HCT116 (cell line): ENCODE measurements around the gene KRTCAP2. TPM values are rescaled to one million over a fixed set of nuclear protein-coding genes. Genes with fewer than 3 reads are reported as not detected.

Source experiments
- ATAC-seq: fragments of 200-7000 bp; cut with Tn5 transposase; 2 replicates; pipeline ENCODE4 v1.9.1; 2020; ENCODE audit warnings: mild to moderate bottlenecking, moderate library complexity
- BruUV-seq: library from RNA; stranded (reverse); fragments of 400-500 nt; replicated peaks from 2 replicates; lab custom pipeline; 2021; lab: Mats Ljungman, UMichigan
- CTCF ChIA-PET: fragments of 300-600 bp; sonication (Branson Sonifier 250); formaldehyde crosslinking; loops from one replicate; lab custom pipeline; 2021; ENCODE audit warnings: antibody characterized with exemption; lab: Charles Lee
- POLR2A ChIA-PET: fragments of 300-600, 350-600 bp; sonication (Branson Sonifier 250); formaldehyde crosslinking; loops from one replicate; lab custom pipeline; 2021; ENCODE audit warnings: antibody characterized with exemption; lab: Charles Lee
- RAD21 ChIA-PET, 2 experiments: fragments of 300-600 bp; sonication (Branson Sonifier 250); formaldehyde crosslinking; loops; one replicate each; lab custom pipeline; 2023; ENCODE audit warnings: low total read pairs in 2 of 2; ENCODE audit not compliant: uncharacterized antibody in 2 of 2, unreplicated experiment in 2 of 2, low non-redundant PET in 1 of 2; lab: Charles Lee
- DNase-seq: peaks from one replicate; pipeline ENCODE4 v3.0.0-alpha.2; 2010; ENCODE audit warnings: low read depth, low spot score
- H2AFZ ChIP-seq: fragments of 200-600 bp; shearing (Covaris generic), sonication (generic); 2 replicates; pipeline ENCODE4 v1.6.1; 2017; ENCODE audit warnings: low read depth, mixed run types, mixed read lengths, antibody characterized with exemption, low read length; ENCODE audit not compliant: poor library complexity, severe bottlenecking
- H3K27ac ChIP-seq: 2 replicates; pipeline ENCODE4 v1.5.1; 2012; ENCODE audit warnings: low read depth, low read length
- H3K27me3 ChIP-seq: fragments of 200-600 bp; sonication (generic); 2 replicates; pipeline ENCODE4 v1.6.1; 2016; ENCODE audit warnings: mixed run types, low read length, mixed read lengths; ENCODE audit not compliant: insufficient read depth
- H3K36me3 ChIP-seq, 2 experiments: fragments of 200-500 bp in 1 of 2; fragments of 200-600 bp in 1 of 2; sonication (Bioruptor generic) in 1 of 2; sonication (generic) in 1 of 2; 2 replicates each; pipeline versions ENCODE4 v1.5.1 to v1.6.1; 2014 to 2016; ENCODE audit warnings: low read length in 2 of 2, inconsistent platforms in 1 of 2, mixed read lengths in 1 of 2, mixed run types in 1 of 2; ENCODE audit not compliant: insufficient read depth in 2 of 2, control insufficient read depth in 1 of 2
- H3K4me1 ChIP-seq, 2 experiments: fragments of 200-600 bp in 1 of 2; sonication (generic) in 1 of 2; 2 replicates each; pipeline versions ENCODE4 v1.5.1 to v1.6.1; 2012 to 2017; ENCODE audit warnings: low read length in 2 of 2, inconsistent platforms in 1 of 2, mild to moderate bottlenecking in 1 of 2, mixed read lengths in 1 of 2, mixed run types in 1 of 2, moderate library complexity in 1 of 2; ENCODE audit not compliant: insufficient read depth in 2 of 2, control insufficient read depth in 1 of 2
- H3K4me2 ChIP-seq: fragments of 200-600 bp; sonication (generic); 2 replicates; pipeline ENCODE4 v1.6.1; 2017; ENCODE audit warnings: mixed run types, low read length, mixed read lengths
- H3K4me3 ChIP-seq, 2 experiments: fragments of 200-600 bp in 1 of 2; sonication (generic) in 1 of 2; replicated peaks in 1 of 2; 2 replicates each; pipeline ENCODE4 v1.5.1; 2011 to 2016; ENCODE audit warnings: low read length in 2 of 2, control low read depth in 1 of 2, low read depth in 1 of 2, mild to moderate bottlenecking in 1 of 2, mixed read lengths in 1 of 2, mixed run types in 1 of 2
- H3K79me2 ChIP-seq: fragments of 200-600 bp; sonication (generic); 2 replicates; pipeline ENCODE4 v1.6.1; 2017; ENCODE audit warnings: mild to moderate bottlenecking, mixed run types, low read length, moderate library complexity, mixed read lengths; ENCODE audit not compliant: insufficient read depth
- H3K9ac ChIP-seq: fragments of 200-600 bp; sonication (generic); 2 replicates; pipeline ENCODE4 v1.6.1; 2016; ENCODE audit warnings: low read length, mixed read lengths
- H3K9me2 ChIP-seq: fragments of 200-600 bp; sonication (generic), shearing (Covaris generic); 2 replicates; pipeline ENCODE4 v1.6.1; 2017; ENCODE audit warnings: mixed run types, mild to moderate bottlenecking, moderate library complexity; ENCODE audit not compliant: insufficient read depth
- H3K9me3 ChIP-seq, 2 experiments: fragments of 200-500 bp in 1 of 2; fragments of 200-600 bp in 1 of 2; sonication (Bioruptor generic) in 1 of 2; sonication (generic) in 1 of 2; 2 replicates each; pipeline ENCODE4 v1.6.1; 2014 to 2017; ENCODE audit warnings: low read length in 2 of 2, mixed read lengths in 2 of 2, inconsistent platforms in 1 of 2, low read depth in 1 of 2, mild to moderate bottlenecking in 1 of 2, mixed run types in 1 of 2, moderate library complexity in 1 of 2; ENCODE audit not compliant: control insufficient read depth in 1 of 2, insufficient read depth in 1 of 2
- H4K20me1 ChIP-seq: fragments of 200-600 bp; sonication (generic), shearing (Covaris generic); 2 replicates; pipeline ENCODE4 v1.6.1; 2017; ENCODE audit warnings: mixed run types, mild to moderate bottlenecking, moderate library complexity; ENCODE audit not compliant: insufficient read depth
- CBX3 ChIP-seq: IDR thresholded peaks from 2 replicates; pipeline ENCODE4 v1.6.1; 2012; ENCODE audit warnings: low read depth
- EGR1 ChIP-seq: IDR thresholded peaks from 2 replicates; pipeline ENCODE4 v1.6.1; 2012; ENCODE audit warnings: low read depth
- MAX ChIP-seq: IDR thresholded peaks from 2 replicates; pipeline ENCODE4 v1.6.1; 2012
- POLR2A ChIP-seq: IDR thresholded peaks from 2 replicates; pipeline ENCODE4 v1.7.0; 2011; ENCODE audit warnings: borderline replicate concordance; ENCODE audit not compliant: insufficient read depth, insufficient read length; ENCODE audit errors: extremely low read depth
- RAD21 ChIP-seq: IDR thresholded peaks from 2 replicates; pipeline ENCODE4 v1.6.1; 2012; ENCODE audit warnings: low read depth, mild to moderate bottlenecking
- TCF7L2 ChIP-seq: IDR thresholded peaks from 2 replicates; pipeline ENCODE4 v1.7.0; 2011; ENCODE audit warnings: borderline replicate concordance, inconsistent platforms; ENCODE audit not compliant: insufficient read depth, insufficient read length; ENCODE audit errors: extremely low read depth
- ZBTB33 ChIP-seq: IDR thresholded peaks from 2 replicates; pipeline ENCODE4 v1.6.1; 2011; ENCODE audit warnings: mild to moderate bottlenecking, low read length, moderate library complexity; ENCODE audit not compliant: insufficient replicate concordance; ENCODE audit errors: extremely low read depth
- ZFX ChIP-seq: fragments of 450-650 bp; IDR thresholded peaks from 2 replicates; pipeline ENCODE4 v1.6.1; 2017
- ZNF274 ChIP-seq: fragments of 200-500 bp; sonication (Bioruptor generic); IDR thresholded peaks from 2 replicates; pipeline ENCODE4 v1.6.1; 2014; ENCODE audit warnings: mild to moderate bottlenecking, low read depth, low read length, inconsistent platforms
- intact Hi-C: fragments of 100-400 bp; cut with micrococcal nuclease; formaldehyde crosslinking; loops from 2 replicates; pipeline ENCODE4 v1.10.0; 2022
- total RNA-seq: library from RNA; stranded (reverse); gene quantifications from one replicate; pipeline ENCODE4 v1.2.1, GENCODE V29; 2021; ENCODE audit not compliant: unreplicated experiment
- TF ChIP-seq, protein P1 (sequence below): IDR thresholded peaks from 2 replicates; pipeline ENCODE4 v1.6.1; 2012

KRTCAP2 gene
- total RNA-seq, 1 experiment from 2014 or later: 143 TPM

GRCh38 chr1:155185783-155186066 is 12.6 kb upstream of the KRTCAP2 start:
- Histone ChIP-seq H3K9ac (no peak overlapping the region), H3K36me3 (no peaks in the 10 kb centered on the region)
- CTCF ChIA-PET: interaction anchor here (2.4 kb wide), 1 partner anchor 13 kb away, joined by 9 read pairs; the partner anchor contains the start of gene KRTCAP2
- no peak for DNase-seq
- TF ChIP-seq POLR2A: no peak
- TF ChIP-seq, protein P1, sequence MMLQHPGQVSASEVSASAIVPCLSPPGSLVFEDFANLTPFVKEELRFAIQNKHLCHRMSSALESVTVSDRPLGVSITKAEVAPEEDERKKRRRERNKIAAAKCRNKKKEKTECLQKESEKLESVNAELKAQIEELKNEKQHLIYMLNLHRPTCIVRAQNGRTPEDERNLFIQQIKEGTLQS: no peak
- no peak for TF ChIP-seq TCF7L2
- TF ChIP-seq ZFX: no peak
- TF ChIP-seq CBX3: no peak
- no peak for TF ChIP-seq ZBTB33
- no peak for TF ChIP-seq EGR1
- no peak for TF ChIP-seq ZNF274
- no peak for TF ChIP-seq MAX
- no peak for TF ChIP-seq RAD21
- TF ChIP-seq, all 23 proteins: peak for 0
- H3K27me3 ChIP-seq: no peaks in the 10 kb centered on the region
- H3K9me2 ChIP-seq: no peaks in the 10 kb centered on the region
- POLR2A ChIA-PET: interaction anchor here (2.6 kb wide), 1 partner anchor 8 kb away, joined by 11 read pairs; no protein-coding TSS in a partner anchor
- H3K4me2 ChIP-seq: no peak overlapping the region
- no peak for ATAC-seq
- H3K27ac ChIP-seq: no peak overlapping the region
- H3K4me3 ChIP-seq: no peak overlapping the region
- H3K4me1 ChIP-seq: no peaks in the 10 kb centered on the region; a peak in 2 of 4 replicates
- H2AFZ ChIP-seq: no peak overlapping the region
- no peaks in the 10 kb centered on the region for H4K20me1 ChIP-seq
- intact Hi-C loops: no loop called here
- BruUV-seq: no TSS peak
- RAD21 ChIA-PET: no interaction called here
- H3K79me2 ChIP-seq: no peaks in the 10 kb centered on the region
- no peaks in the 10 kb centered on the region for H3K9me3 ChIP-seq
